H1 (cell line): ENCODE results near the gene PXDN. TPM values are rescaled to one million over a fixed set of nuclear protein-coding genes. Genes with fewer than 3 reads are reported as not detected.

Source experiments
- CREB1 ChIP-seq: IDR thresholded peaks from 2 replicates; pipeline ENCODE4 v1.6.1; 2012; ENCODE audit warnings: inconsistent platforms
- polyA plus RNA-seq, 7 experiments: library from polyadenylated mRNA; depleted of rRNA in 3 of 7; stranded (reverse) in 5 of 7; unstranded in 2 of 7; fragments of >200 nt in 5 of 7; fragments of 200-250 nt in 2 of 7; gene quantifications; 1 replicate in 5 of 7; 2 replicates in 1 of 7; 4 replicates in 1 of 7; pipeline versions ENCODE4 v1.2.1 to v1.2.3, GENCODE V29; 2011 to 2013; ENCODE audit warnings: missing spikeins in 2 of 7, mixed read lengths in 2 of 7
- total RNA-seq: library from RNA; stranded (reverse); fragmentation: NEBNext Ultra II Directional; extraction: Animal tissue kit (Norgen Biotek cat#: 25700); gene quantifications from 2 replicates; pipeline ENCODE4 v1.2.1, GENCODE V29; 2021

PXDN gene
- total and polyA plus RNA-seq, 2 of the 8 experiments (the other 6 are each of a cell fraction or from before 2014, with no cell fraction given): 104 to 141 TPM

DNA sequence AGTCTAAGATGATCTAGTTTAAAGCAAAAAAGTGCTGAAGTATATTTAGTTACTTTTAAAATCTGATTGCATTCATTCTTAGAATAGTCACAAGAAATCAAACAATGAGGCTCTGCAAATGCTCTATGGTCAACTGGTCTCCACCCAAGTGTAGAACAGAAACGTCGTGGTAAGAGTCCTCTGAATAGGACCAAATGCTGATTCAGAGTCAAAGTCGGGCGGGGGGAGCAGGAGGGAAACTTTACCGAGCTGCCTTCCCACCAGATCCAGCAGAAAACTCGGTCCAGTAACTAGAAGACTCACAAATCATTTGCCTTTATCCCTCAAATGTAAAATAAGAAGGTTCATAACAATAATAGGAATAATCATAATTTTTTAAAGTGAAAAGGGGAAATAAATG, 46.2 kb upstream of the PXDN start (continued):
- no peak for TF ChIP-seq CREB1
